Activated T-cell treated with anti-CD3 and anti-CD28 coated beads, Interleukin-2, amount 50 U/mL, for 72 hours (primary cell): ENCODE measurements around the gene TDRD1. TPM values are rescaled to one million over a fixed set of nuclear protein-coding genes. Genes with fewer than 3 reads are reported as not detected.

Experiments used
- ATAC-seq, 2 donors: fragments of 150-1000 bp; cut with Tn5 transposase; replicated peaks in 1 of 2; 2 replicates each; pipeline ENCODE4 v1.10.0; 2021; ENCODE audit warnings: moderate library complexity in 2 of 2, mild to moderate bottlenecking in 1 of 2
- DNase-seq, 2 donors: peaks; one replicate each; pipeline ENCODE4 v3.0.0; 2021 to 2022; ENCODE audit warnings: mixed read lengths in 1 of 2
- H3K27ac Mint-ChIP-seq: one replicate; pipeline ENCODE4 v1.8.0; 2022; ENCODE audit warnings: mild to moderate bottlenecking, moderate library complexity, mixed read lengths
- H3K27me3 Mint-ChIP-seq: one replicate; pipeline ENCODE4 v1.8.0; 2022; ENCODE audit warnings: low read depth, mixed read lengths
- H3K36me3 Mint-ChIP-seq, 2 donors: one replicate each; pipeline ENCODE4 v1.8.0; 2022; ENCODE audit warnings: mixed read lengths in 2 of 2, mild to moderate bottlenecking in 1 of 2; ENCODE audit not compliant: insufficient read depth in 2 of 2
- H3K4me1 Mint-ChIP-seq: one replicate; pipeline ENCODE4 v1.8.0; 2022; ENCODE audit warnings: low read depth, mixed read lengths
- H3K4me3 Mint-ChIP-seq, 2 donors: one replicate each; pipeline ENCODE4 v1.8.0; 2022; ENCODE audit warnings: mild to moderate bottlenecking in 2 of 2, mixed read lengths in 2 of 2, moderate library complexity in 2 of 2
- H3K9me3 Mint-ChIP-seq, 2 donors: one replicate each; pipeline ENCODE4 v1.8.0; 2022; ENCODE audit warnings: mixed read lengths in 2 of 2
- total RNA-seq, 2 donors: library from RNA; stranded (reverse); gene quantifications; one replicate each; pipeline ENCODE4 v1.2.3, GENCODE V29; 2022

TDRD1 gene
- total RNA-seq, 2 donors from 2014 or later, result 0.07 to 0.09 TPM

GRCh38 chr10:114166043-114166442 lies 13.1 kb upstream of the TDRD1 start:
- ATAC-seq (no peak), DNase-seq (no peak)
- no peak overlapping the region for H3K4me3 Mint-ChIP-seq
- peaks cover 3 to 16% of the 10 kb centered on the region in 2 donors for H3K36me3 Mint-ChIP-seq
- no peak overlapping the region for H3K27ac Mint-ChIP-seq
- peaks cover 2 to 4% of the 10 kb centered on the region in 2 donors for H3K9me3 Mint-ChIP-seq
- H3K27me3 Mint-ChIP-seq, result no peaks in the 10 kb centered on the region
- peaks cover 34% of the 10 kb centered on the region for H3K4me1 Mint-ChIP-seq

- Mint-ChIP-seq H3K36me3 (peaks cover 3 to 16% of the 10 kb centered on the region in 2 donors), H3K9me3 (peaks cover 2 to 4% of the 10 kb centered on the region in 2 donors), H3K27ac (no peak overlapping the region), H3K4me1 (peaks cover 35% of the 10 kb centered on the region), H3K27me3 (no peaks in the 10 kb centered on the region), H3K4me3 (no peak overlapping the region)
- no peak for DNase-seq
- ATAC-seq, result no peak
Measured at GRCh38 chr10:114166494-114166893, 12.7 kb upstream of the TDRD1 start.

GRCh38 chr10:114167985-114168384 lies 11.2 kb upstream of the TDRD1 start:
- peak in 1 of 2 donors; percentile 61 for ATAC-seq
- Mint-ChIP-seq H3K4me3 (no peak overlapping the region), H3K4me1 (peaks cover 49% of the 10 kb centered on the region), H3K27ac (no peak overlapping the region), H3K27me3 (no peaks in the 10 kb centered on the region), H3K36me3 (peaks cover 3 to 16% of the 10 kb centered on the region in 2 donors), H3K9me3 (peaks cover 2 to 4% of the 10 kb centered on the region in 2 donors)
- DNase-seq, result no peak

GRCh38 chr10:114168450-114169009 lies 10.6 kb upstream of the TDRD1 start:
- H3K9me3 Mint-ChIP-seq, result peaks cover 2 to 4% of the 10 kb centered on the region in 2 donors
- no peak overlapping the region for H3K27ac Mint-ChIP-seq
- H3K36me3 Mint-ChIP-seq, result peaks cover 3 to 16% of the 10 kb centered on the region in 2 donors
- ATAC-seq (no peak), DNase-seq (no peak)
- no peak overlapping the region for H3K4me3 Mint-ChIP-seq
- H3K27me3 Mint-ChIP-seq, result no peaks in the 10 kb centered on the region
- peaks cover 46% of the 10 kb centered on the region for H3K4me1 Mint-ChIP-seq

DNA sequence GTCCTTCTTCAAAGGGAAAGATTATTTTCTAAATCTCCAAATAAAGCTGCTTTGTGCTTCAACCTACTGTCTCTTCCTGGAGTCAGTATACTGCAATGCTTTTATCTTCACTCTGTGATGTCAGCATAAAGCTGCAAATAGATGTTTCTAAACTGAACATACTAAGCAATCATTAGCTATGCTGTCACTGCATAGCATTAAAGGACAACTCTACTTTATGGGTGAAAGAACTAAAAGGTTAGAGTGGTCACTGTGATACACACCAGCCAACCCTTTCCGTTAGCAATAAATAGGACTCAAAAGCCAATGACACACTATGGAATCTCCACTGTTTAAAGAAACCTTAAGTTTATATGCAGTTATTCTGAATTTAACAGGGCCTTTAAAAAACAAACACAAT lies 6.9 kb upstream of the TDRD1 start:
- Mint-ChIP-seq H3K4me3 (peak overlapping the region; percentile 99 to 100), H3K27ac (peak overlapping the region; percentile 97), H3K9me3 (peaks cover 2 to 4% of the 10 kb centered on the region in 2 donors), H3K27me3 (peaks cover 8% of the 10 kb centered on the region), H3K36me3 (peaks cover 5 to 13% of the 10 kb centered on the region in 2 donors), H3K4me1 (peaks cover 52% of the 10 kb centered on the region)
- no peak for ATAC-seq
- no peak for DNase-seq

GRCh38 chr10:114172776-114173602 lies 6.2 kb upstream of the TDRD1 start:
- Mint-ChIP-seq H3K4me3 (peak overlapping the region; percentile 99 to 100), H3K9me3 (peaks cover 2 to 4% of the 10 kb centered on the region in 2 donors), H3K27me3 (peaks cover 8% of the 10 kb centered on the region)

GRCh38 chr10:114173603-114173920 lies 5.6 kb upstream of the TDRD1 start:
- H3K27me3 Mint-ChIP-seq, result peaks cover 8% of the 10 kb centered on the region
- peaks cover 1 to 2% of the 10 kb centered on the region in 2 donors for H3K9me3 Mint-ChIP-seq
- peaks cover 5 to 7% of the 10 kb centered on the region in 2 donors for H3K36me3 Mint-ChIP-seq
- peak overlapping the region; percentile 97 for H3K27ac Mint-ChIP-seq
- H3K4me3 Mint-ChIP-seq, result peak overlapping the region; percentile 99 to 100
- H3K4me1 Mint-ChIP-seq, result peaks cover 44% of the 10 kb centered on the region
- DNase-seq (no peak), ATAC-seq (no peak)

More at GRCh38 chr10:114172776-114173602, 6.2 kb upstream of the TDRD1 start:
- Mint-ChIP-seq H3K27ac (peak overlapping the region; percentile 97), H3K36me3 (peaks cover 5 to 10% of the 10 kb centered on the region in 2 donors), H3K4me1 (peaks cover 48% of the 10 kb centered on the region)
- ATAC-seq (no peak), DNase-seq (no peak)

DNA sequence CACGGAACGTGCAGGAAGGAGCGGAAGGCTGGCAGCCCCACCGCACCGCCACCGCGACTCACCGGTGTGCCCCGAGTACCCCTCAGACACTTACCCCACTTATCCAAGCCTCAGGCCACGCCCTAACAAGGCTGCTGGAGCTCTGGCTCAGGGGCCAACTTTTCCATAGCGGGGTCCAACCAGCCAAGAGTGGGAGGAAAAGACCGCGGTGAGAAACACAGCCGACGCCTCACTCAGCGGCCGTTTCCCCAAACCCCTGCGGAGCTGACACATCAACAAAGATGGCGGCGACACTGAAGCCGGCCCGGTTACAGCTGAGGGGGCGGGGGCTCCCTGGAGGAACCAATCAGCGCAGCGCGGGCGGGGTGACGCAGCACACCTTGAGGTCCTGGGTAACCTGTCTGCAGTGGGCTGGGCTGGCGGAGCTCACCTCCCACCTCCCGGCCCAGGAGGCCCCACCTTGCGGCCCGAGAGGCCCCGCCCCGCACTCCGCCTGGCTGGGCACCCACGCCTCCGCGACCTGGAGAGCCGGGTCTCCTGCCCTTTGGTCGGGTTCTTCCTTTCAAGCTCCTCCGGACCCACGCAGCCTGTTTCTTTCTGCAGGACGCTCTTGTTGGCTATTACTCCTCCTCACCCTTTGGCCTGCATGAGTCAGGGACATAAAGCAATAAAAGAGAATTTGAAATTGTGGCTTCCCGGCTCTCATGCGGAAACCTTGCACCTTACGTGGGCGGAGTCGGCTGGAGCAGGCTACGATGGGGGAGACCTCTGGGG lies 5.0 kb upstream of the TDRD1 start, which contains the start of gene CCDC186:
TSS of gene CCDC186 (minus strand) at position 283 of the 774 bp plus-strand sequence. CDS start 10,935 bp downstream, outside the sequence.
- ATAC-seq (peak; percentile 99), DNase-seq (peak; percentile 98 to 99)
- H3K4me1 Mint-ChIP-seq, result peaks cover 41% of the 10 kb centered on the region
- H3K27ac Mint-ChIP-seq, result peak within 1 kb of the TSS; percentile 97
- peaks cover 8% of the 10 kb centered on the region for H3K27me3 Mint-ChIP-seq
- H3K9me3 Mint-ChIP-seq, result no peaks in the 10 kb centered on the region
- peaks cover 3 to 5% of the 10 kb centered on the region in 2 donors for H3K36me3 Mint-ChIP-seq
- peak within 1 kb of the TSS; percentile 99 to 100 for H3K4me3 Mint-ChIP-seq

DNA sequence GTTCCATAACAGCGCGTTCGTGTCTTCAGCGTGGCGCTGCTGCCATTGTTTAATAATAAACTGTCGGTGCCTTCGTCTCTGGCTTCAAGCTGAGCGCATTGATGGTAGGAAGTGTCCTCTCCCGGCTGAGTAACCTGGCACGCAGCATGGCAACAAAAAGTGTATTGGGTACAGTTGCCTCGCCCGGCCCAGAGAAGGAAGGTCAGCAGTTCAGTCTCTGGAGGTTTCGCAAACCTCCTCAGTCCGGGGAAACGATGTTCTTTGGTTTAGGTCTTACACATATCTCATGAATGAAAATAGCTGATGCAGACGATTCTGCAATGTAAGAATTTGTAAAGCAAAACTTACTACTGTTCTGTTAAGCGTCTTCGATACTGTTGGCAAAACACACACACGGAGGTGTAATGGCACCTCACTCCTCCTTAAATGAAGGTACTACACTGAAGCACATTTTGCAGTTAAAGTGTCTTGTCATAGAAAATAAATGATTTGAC lies 4.4 kb upstream of the TDRD1 start:
- H3K27ac Mint-ChIP-seq, result peak overlapping the region; percentile 90
- peaks cover 8% of the 10 kb centered on the region for H3K27me3 Mint-ChIP-seq
- no peaks in the 10 kb centered on the region for H3K9me3 Mint-ChIP-seq
- H3K4me3 Mint-ChIP-seq, result peak overlapping the region; percentile 99 to 100
- ATAC-seq (no peak), DNase-seq (no peak)
- H3K4me1 Mint-ChIP-seq, result peaks cover 41% of the 10 kb centered on the region
- peaks cover 3% of the 10 kb centered on the region in 2 donors for H3K36me3 Mint-ChIP-seq

DNA sequence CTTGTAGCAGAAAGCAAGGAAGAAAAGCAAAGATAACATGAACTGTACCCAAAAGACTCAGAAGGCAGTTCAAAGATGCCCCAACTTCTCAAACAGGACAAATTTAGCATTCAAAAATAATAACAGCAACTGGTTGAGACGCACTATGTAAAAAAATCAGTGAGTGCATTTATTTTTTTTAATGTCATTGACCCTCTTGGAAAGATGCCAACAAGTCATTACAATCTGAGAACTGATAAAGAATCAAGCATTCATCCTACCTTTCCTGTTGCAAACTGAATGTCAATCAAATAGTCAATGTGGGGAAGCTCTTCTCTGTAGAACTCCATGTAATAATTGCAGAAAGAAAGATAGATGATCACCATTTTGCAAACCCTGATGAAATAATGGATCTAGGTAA lies 3.5 kb upstream of the TDRD1 start:
- Mint-ChIP-seq H3K27me3 (peaks cover 8% of the 10 kb centered on the region), H3K4me3 (peak overlapping the region; percentile 25 to 37), H3K27ac (no peak overlapping the region), H3K4me1 (peaks cover 39% of the 10 kb centered on the region), H3K9me3 (no peaks in the 10 kb centered on the region), H3K36me3 (peaks cover 3% of the 10 kb centered on the region in 2 donors)
- no peak for ATAC-seq
- no peak for DNase-seq

DNA sequence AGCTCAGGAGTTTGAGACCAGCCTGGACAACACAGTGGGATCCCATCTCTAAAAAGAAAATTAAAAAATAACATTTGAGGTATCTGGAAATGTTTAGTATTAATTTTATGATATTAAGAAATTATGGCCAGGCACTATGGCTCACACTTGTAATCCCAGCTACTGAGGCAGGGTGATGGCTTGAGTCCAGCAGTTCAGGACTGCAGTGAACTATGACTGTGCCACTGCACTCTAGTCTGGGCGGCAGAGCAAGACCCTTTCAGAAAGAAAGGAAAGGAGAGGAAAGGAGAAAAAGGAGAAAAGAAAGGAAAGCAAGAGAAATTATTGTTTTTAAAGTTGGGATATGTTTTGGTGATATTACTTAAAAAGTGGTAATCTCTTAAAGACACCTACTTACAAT lies 2.6 kb upstream of the TDRD1 start:
- Mint-ChIP-seq H3K27me3 (peaks cover 8% of the 10 kb centered on the region), H3K4me1 (peaks cover 34% of the 10 kb centered on the region), H3K9me3 (no peaks in the 10 kb centered on the region), H3K36me3 (peaks cover 2 to 3% of the 10 kb centered on the region in 2 donors), H3K27ac (no peak overlapping the region), H3K4me3 (no peak overlapping the region)
- no peak for ATAC-seq
- DNase-seq, result no peak

DNA sequence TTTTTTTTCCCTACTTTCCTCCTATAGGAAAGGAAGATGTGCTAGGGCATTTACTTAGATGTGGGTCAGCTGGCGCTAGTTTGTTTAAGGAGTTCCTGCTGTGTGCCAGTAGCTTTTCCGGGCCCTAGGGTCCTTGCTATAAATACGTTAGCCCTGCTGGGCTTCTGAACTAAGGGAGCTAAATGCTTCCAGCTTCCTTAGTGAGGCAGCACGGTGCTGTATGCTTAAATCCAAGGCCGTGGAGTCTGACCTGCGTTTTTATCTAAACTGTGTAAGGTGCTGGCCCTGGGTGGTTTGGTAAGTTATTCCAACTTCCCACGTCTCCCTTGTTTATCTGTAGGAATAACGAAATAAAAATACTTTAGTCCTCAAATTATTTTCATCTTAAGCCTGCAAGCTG lies 594 bp downstream of the TDRD1 start:
- no peak for ATAC-seq
- Mint-ChIP-seq H3K27me3 (peaks cover 8% of the 10 kb centered on the region), H3K4me1 (peaks cover 14% of the 10 kb centered on the region), H3K36me3 (no peaks in the 10 kb centered on the region), H3K27ac (no peak overlapping the region), H3K4me3 (no peak overlapping the region), H3K9me3 (no peaks in the 10 kb centered on the region)
- DNase-seq, result no peak

DNA sequence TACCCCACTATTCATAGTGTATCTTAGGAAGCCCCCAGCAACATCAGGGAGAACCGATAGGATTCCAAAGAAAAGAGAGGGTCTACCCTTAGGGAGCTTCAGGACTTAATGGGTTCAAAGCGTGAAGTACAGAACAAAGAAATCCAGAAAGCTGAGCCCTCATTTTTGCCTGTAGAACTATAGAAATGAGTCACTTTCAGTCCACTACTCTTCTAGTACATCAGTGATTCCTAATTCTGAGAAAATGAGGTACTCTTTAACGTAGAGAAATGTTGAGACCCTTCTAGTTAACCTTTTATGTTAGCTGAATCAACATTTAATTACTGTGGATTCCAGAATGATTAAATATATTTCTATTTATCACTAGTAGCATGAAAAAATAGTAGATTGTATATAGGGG lies 1.8 kb downstream of the TDRD1 start:
- Mint-ChIP-seq H3K36me3 (no peaks in the 10 kb centered on the region), H3K27me3 (peaks cover 2% of the 10 kb centered on the region), H3K27ac (no peak overlapping the region), H3K9me3 (no peaks in the 10 kb centered on the region), H3K4me1 (peaks cover 2% of the 10 kb centered on the region), H3K4me3 (no peak overlapping the region)
- DNase-seq, result no peak
- peak; percentile 27 to 49 for ATAC-seq
